AG04449 (cell line): ENCODE measurements around the gene C11orf52.

Experiments
- CTCF ChIA-PET: fragments of 350-600 bp; formaldehyde crosslinking; extraction: SDS; loops from one replicate; lab custom pipeline; 2021; ENCODE audit warnings: antibody characterized with exemption; lab: Yijun Ruan, JAX
- POLR2A ChIA-PET: fragments of 400-600, 350-600 bp; formaldehyde crosslinking; extraction: SDS; loops from one replicate; lab custom pipeline; 2020; ENCODE audit warnings: antibody characterized with exemption, inconsistent platforms; lab: Yijun Ruan, JAX
- DNase-seq: peaks from one replicate; pipeline ENCODE4 v3.0.0-alpha.2; 2010; ENCODE audit warnings: low read depth, low spot score
- H3K4me3 ChIP-seq: 2 replicates; pipeline ENCODE4 v1.5.1; 2011; ENCODE audit warnings: low read depth, mild to moderate bottlenecking, control low read depth, low read length
- CTCF ChIP-seq: IDR thresholded peaks from one replicate; pipeline ENCODE4 v1.5.1; 2011; ENCODE audit warnings: mild to moderate bottlenecking, moderate library complexity, low read length, control low read depth, inconsistent platforms; ENCODE audit not compliant: insufficient read depth; ENCODE audit errors: missing control alignments

C11orf52 gene

GRCh38 chr11:111910676-111911562, 7.8 kb upstream of the C11orf52 start:
- no peak for DNase-seq
- POLR2A ChIA-PET: interaction anchor here (0.8 to 1.8 kb wide), 3 partner anchors 13 to 40 kb away, joined by 3 to 10 read pairs (median 5); no protein-coding TSS in a partner anchor
- CTCF ChIA-PET: interaction anchor here (0.9 to 3.0 kb wide), 6 partner anchors 13 to 33 kb away, joined by 3 to 13 read pairs (median 4); no protein-coding TSS in a partner anchor
- TF ChIP-seq CTCF: no peak
- peak overlapping the region; percentile 50 for H3K4me3 ChIP-seq

GRCh38 chr11:111911563-111912401, 6.9 kb upstream of the C11orf52 start, which contains the start of gene CRYAB:
TSS of gene CRYAB (minus strand) at chr11:111911770. CDS start at chr11:111911724, 46 bp downstream.
- TF ChIP-seq CTCF: no peak
- POLR2A ChIA-PET: interaction anchor here (0.8 to 1.8 kb wide), 3 partner anchors 12 to 41 kb away, joined by 3 to 10 read pairs (median 5); no protein-coding TSS in a partner anchor
- peak; percentile 95 for DNase-seq
- H3K4me3 ChIP-seq: peak within 1 kb of the TSS; percentile 50
- CTCF ChIA-PET: interaction anchor here (0.9 to 3.0 kb wide), 4 partner anchors 20 to 34 kb away, joined by 3 to 13 read pairs (median 4); no protein-coding TSS in a partner anchor

GRCh38 chr11:111912535-111912934, 6.2 kb upstream of the C11orf52 start, which contains the start of gene HSPB2:
TSS of gene HSPB2 (plus strand) at chr11:111912734. CDS start at chr11:111912830, 96 bp downstream.
- TF ChIP-seq CTCF: no peak
- no peak for DNase-seq
- H3K4me3 ChIP-seq: peak within 1 kb of the TSS; percentile 50
- CTCF ChIA-PET: interaction anchor here (3.0 kb wide), 1 partner anchor 19 kb away, joined by 13 read pairs; no protein-coding TSS in a partner anchor
- POLR2A ChIA-PET: interaction anchor here (1.3 kb wide), 1 partner anchor 42 kb away, joined by 3 read pairs; no protein-coding TSS in a partner anchor

GRCh38 chr11:111913031-111913861, 5.5 kb upstream of the C11orf52 start:
- ChIA-PET CTCF (interaction anchor here (0.8 to 3.0 kb wide), 7 partner anchors 11 to 71 kb away, joined by 3 to 13 read pairs (median 5); partner anchors contain the start of gene DIXDC1), POLR2A (interaction anchor here (1.0 to 2.3 kb wide), 4 partner anchors 14 to 42 kb away, joined by 3 to 7 read pairs (median 4); partner anchors contain the start of genes ALG9 and DIXDC1)
- no peak for DNase-seq
- peak overlapping the region; percentile 50 for H3K4me3 ChIP-seq
- TF ChIP-seq CTCF: no peak

GRCh38 chr11:111913997-111914396, 4.7 kb upstream of the C11orf52 start:
- DNase-seq: peak; percentile 69
- CTCF ChIA-PET: interaction anchor here (0.7 to 2.1 kb wide), 7 partner anchors 10 to 71 kb away, joined by 3 to 11 read pairs (median 4); partner anchors contain the start of gene DIXDC1
- no peak for TF ChIP-seq CTCF
- POLR2A ChIA-PET: interaction anchor here (1.0 to 2.3 kb wide), 4 partner anchors 13 to 43 kb away, joined by 3 to 7 read pairs (median 4); partner anchors contain the start of genes ALG9 and DIXDC1
- peak overlapping the region; percentile 50 for H3K4me3 ChIP-seq
